ENCODE data around the gene GRIN1.

Gene GRIN1

DNA sequence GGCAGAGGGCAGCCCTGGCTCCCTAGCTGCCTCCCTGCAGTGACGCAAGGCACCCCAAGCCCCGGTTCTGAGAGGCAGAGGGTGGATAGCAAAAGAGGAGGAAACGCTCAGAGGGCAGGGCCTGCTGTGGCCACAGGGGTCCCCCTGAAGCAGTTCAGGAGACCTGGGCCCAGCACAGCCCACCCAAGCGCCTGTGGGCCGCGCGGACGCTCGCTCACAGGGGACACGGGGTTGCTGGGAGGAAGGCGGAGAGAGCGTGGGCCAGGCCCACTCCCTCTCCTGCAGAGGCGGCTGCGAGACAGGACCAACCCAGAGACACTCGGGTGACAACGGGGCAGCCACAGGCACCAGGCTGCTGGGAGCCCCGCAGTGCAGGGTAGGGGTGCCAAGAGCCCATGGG is 40.8 kb downstream of the GRIN1 start:
- Histone ChIP-seq H2AFZ (ENCODE audit: low read length) (no peak overlapping the region), H3K36me3 (ENCODE audit: insufficient read depth, low read length) (peaks cover 23% of the 10 kb centered on the region; the same call in 1 of the 2 replicates), H3K27me3 (ENCODE audit: insufficient read depth, low read length, poor library complexity, severe bottlenecking) (no peaks in the 10 kb centered on the region), H3K9me3 (ENCODE audit: insufficient read depth, low read depth, low read length) (no peaks in the 10 kb centered on the region), H3F3A (ENCODE audit: low read depth) (no peaks in the 10 kb centered on the region), H4K20me1 (ENCODE audit: insufficient read depth, low read length, poor library complexity, severe bottlenecking) (no peaks in the 10 kb centered on the region), H3K4me1 (ENCODE audit: insufficient read depth, low read length, poor library complexity, severe bottlenecking) (no peaks in the 10 kb centered on the region), H3K4me3 (ENCODE audit: low read length, poor library complexity, severe bottlenecking) (no peak overlapping the region), H3K4me2 (ENCODE audit: low read depth, low read length, poor library complexity, severe bottlenecking) (no peak overlapping the region), H3K79me2 (ENCODE audit: insufficient read depth, low read length) (no peaks in the 10 kb centered on the region), H3K9ac (ENCODE audit: low read depth, low read length, poor library complexity, severe bottlenecking) (no peak overlapping the region), H3K9me2 (replicated peaks; ENCODE audit: low read depth, low read length) (no peaks in the 10 kb centered on the region)
- TF ChIP-seq EZH2phosphoT487 (IDR thresholded peaks at IDR 0.05; ENCODE audit: borderline replicate concordance): no peak
- TF ChIP-seq, protein P1, sequence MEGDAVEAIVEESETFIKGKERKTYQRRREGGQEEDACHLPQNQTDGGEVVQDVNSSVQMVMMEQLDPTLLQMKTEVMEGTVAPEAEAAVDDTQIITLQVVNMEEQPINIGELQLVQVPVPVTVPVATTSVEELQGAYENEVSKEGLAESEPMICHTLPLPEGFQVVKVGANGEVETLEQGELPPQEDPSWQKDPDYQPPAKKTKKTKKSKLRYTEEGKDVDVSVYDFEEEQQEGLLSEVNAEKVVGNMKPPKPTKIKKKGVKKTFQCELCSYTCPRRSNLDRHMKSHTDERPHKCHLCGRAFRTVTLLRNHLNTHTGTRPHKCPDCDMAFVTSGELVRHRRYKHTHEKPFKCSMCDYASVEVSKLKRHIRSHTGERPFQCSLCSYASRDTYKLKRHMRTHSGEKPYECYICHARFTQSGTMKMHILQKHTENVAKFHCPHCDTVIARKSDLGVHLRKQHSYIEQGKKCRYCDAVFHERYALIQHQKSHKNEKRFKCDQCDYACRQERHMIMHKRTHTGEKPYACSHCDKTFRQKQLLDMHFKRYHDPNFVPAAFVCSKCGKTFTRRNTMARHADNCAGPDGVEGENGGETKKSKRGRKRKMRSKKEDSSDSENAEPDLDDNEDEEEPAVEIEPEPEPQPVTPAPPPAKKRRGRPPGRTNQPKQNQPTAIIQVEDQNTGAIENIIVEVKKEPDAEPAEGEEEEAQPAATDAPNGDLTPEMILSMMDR (conservative IDR thresholded peaks at IDR 0.05; ENCODE audit: low read length): no peak

DNA sequence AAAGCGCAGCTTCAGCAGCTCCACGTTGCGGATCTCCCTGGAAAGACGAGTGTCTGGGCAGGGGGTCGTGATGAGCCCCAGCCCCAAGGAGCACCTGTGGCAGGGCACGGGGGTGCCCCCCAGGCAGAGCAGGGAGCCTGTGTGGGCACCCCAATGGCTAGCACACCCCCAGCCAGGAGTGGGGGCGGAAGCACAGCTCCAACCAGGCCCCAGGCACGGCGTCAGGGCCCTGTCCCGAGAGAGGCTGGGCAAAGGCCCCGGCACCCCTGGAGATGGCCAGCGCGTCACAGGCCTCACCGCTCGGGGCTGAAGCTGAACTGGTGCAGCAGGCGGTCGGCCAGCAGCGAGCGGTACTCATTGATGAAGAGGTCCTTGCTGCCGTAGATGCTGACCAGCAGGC is 41.5 kb downstream of the GRIN1 start:
- Histone ChIP-seq H3K27me3 (ENCODE audit: insufficient read depth, low read length, poor library complexity, severe bottlenecking) (no peaks in the 10 kb centered on the region), H2AFZ (ENCODE audit: low read length) (no peak overlapping the region), H3K9ac (ENCODE audit: low read depth, low read length, poor library complexity, severe bottlenecking) (no peak overlapping the region), H3K4me3 (ENCODE audit: low read length, poor library complexity, severe bottlenecking) (no peak overlapping the region), H3K79me2 (ENCODE audit: insufficient read depth, low read length) (peaks cover 4% of the 10 kb centered on the region; the same call in 1 of the 2 replicates), H3F3A (ENCODE audit: low read depth) (no peaks in the 10 kb centered on the region), H3K4me1 (ENCODE audit: insufficient read depth, low read length, poor library complexity, severe bottlenecking) (no peaks in the 10 kb centered on the region), H3K36me3 (ENCODE audit: insufficient read depth, low read length) (peaks cover 23% of the 10 kb centered on the region; the same call in 1 of the 2 replicates), H3K9me3 (ENCODE audit: insufficient read depth, low read depth, low read length) (no peaks in the 10 kb centered on the region), H3K9me2 (replicated peaks; ENCODE audit: low read depth, low read length) (no peaks in the 10 kb centered on the region), H4K20me1 (ENCODE audit: insufficient read depth, low read length, poor library complexity, severe bottlenecking) (no peaks in the 10 kb centered on the region), H3K4me2 (ENCODE audit: low read depth, low read length, poor library complexity, severe bottlenecking) (no peak overlapping the region)
- TF ChIP-seq, protein P1 (conservative IDR thresholded peaks at IDR 0.05; ENCODE audit: low read length): no peak
- no peak for TF ChIP-seq EZH2phosphoT487 (IDR thresholded peaks at IDR 0.05; ENCODE audit: borderline replicate concordance)

DNA sequence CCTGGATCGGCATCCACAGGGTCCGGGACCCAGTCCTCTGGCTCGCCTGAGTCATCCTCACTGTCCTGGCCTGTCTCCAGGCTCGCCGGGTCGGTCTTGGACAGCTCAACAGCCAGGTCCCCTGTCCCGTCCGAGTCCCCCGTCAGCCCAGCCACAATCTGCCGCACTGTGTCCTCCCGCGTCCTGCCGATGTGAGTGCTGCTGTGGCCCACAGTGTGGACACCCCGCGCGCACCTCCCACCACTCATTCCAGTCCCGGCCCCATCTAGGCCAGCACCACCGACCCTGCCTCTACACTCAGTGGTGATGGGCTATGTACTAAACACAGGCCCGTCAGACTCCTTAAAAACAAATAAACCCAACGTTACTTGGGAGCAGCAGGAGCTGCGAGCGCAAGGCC is 42.7 kb downstream of the GRIN1 start:
- H3K4me1 ChIP-seq (ENCODE audit: insufficient read depth, low read length, poor library complexity, severe bottlenecking): no peaks in the 10 kb centered on the region
- H3K9ac ChIP-seq (ENCODE audit: low read depth, low read length, poor library complexity, severe bottlenecking): no peak overlapping the region
- H3K9me3 ChIP-seq (ENCODE audit: insufficient read depth, low read depth, low read length): no peaks in the 10 kb centered on the region
- H3K27me3 ChIP-seq (ENCODE audit: insufficient read depth, low read length, poor library complexity, severe bottlenecking): no peaks in the 10 kb centered on the region
- no peaks in the 10 kb centered on the region for H3F3A ChIP-seq (ENCODE audit: low read depth)
- no peak overlapping the region for H3K4me3 ChIP-seq (ENCODE audit: low read length, poor library complexity, severe bottlenecking)
- no peak overlapping the region for H3K4me2 ChIP-seq (ENCODE audit: low read depth, low read length, poor library complexity, severe bottlenecking)
- peaks cover 16% of the 10 kb centered on the region; the same call in 1 of the 2 replicates for H3K79me2 ChIP-seq (ENCODE audit: insufficient read depth, low read length)
- no peak overlapping the region for H2AFZ ChIP-seq (ENCODE audit: low read length)
- TF ChIP-seq, protein P1 (conservative IDR thresholded peaks at IDR 0.05; ENCODE audit: low read length): no peak
- no peak for TF ChIP-seq EZH2phosphoT487 (IDR thresholded peaks at IDR 0.05; ENCODE audit: borderline replicate concordance)
- peaks cover 23% of the 10 kb centered on the region; the same call in 1 of the 2 replicates for H3K36me3 ChIP-seq (ENCODE audit: insufficient read depth, low read length)
- H3K9me2 ChIP-seq (replicated peaks; ENCODE audit: low read depth, low read length): no peaks in the 10 kb centered on the region
- no peaks in the 10 kb centered on the region for H4K20me1 ChIP-seq (ENCODE audit: insufficient read depth, low read length, poor library complexity, severe bottlenecking)
